Thyroid gland (tissue), 4 donors: ENCODE data around the gene TBC1D22A. TPM values are rescaled to one million over a fixed set of nuclear protein-coding genes. Genes with fewer than 3 reads are reported as not detected.

Experiments used
- DNase-seq, 2 donors: peaks; one replicate each; pipeline ENCODE4 v3.0.0-alpha.2; 2019
- H3K27ac ChIP-seq, 3 donors: fragments of 200-600 bp; sonication (generic); 1 replicate in 2 of 3; 2 replicates in 1 of 3; pipeline ENCODE4 v1.5.1; 2016 to 2019; ENCODE audit warnings: mild to moderate bottlenecking in 1 of 3, moderate library complexity in 1 of 3
- H3K27me3 ChIP-seq: fragments of 200-600 bp; sonication (generic); one replicate; pipeline ENCODE4 v1.5.1; 2019
- H3K36me3 ChIP-seq, 2 donors: fragments of 200-600 bp; sonication (generic); one replicate each; pipeline ENCODE4 v1.5.1; 2016 to 2019
- H3K4me1 ChIP-seq, 2 donors: fragments of 200-600 bp; sonication (generic); one replicate each; pipeline ENCODE4 v1.5.1; 2017 to 2019
- H3K4me3 ChIP-seq, 3 donors: fragments of 200-600 bp; sonication (generic); replicated peaks in 1 of 3; 1 replicate in 2 of 3; 2 replicates in 1 of 3; pipeline ENCODE4 v1.5.1; 2016; ENCODE audit warnings: mild to moderate bottlenecking in 1 of 3
- H3K9me3 ChIP-seq: fragments of 200-600 bp; sonication (generic); one replicate; pipeline ENCODE4 v1.5.1; 2017
- CTCF ChIP-seq, 6 experiments: fragments of 200-600 bp in 3 of 6; fragments of 450-650 bp in 3 of 6; sonication (generic) in 3 of 6; IDR thresholded peaks; one replicate each; pipeline ENCODE4 v1.5.1; 2016 to 2019; ENCODE audit warnings: antibody characterized with exemption in 6 of 6, mild to moderate bottlenecking in 2 of 6, inconsistent platforms in 1 of 6, moderate library complexity in 1 of 6
- POLR2A ChIP-seq, 2 donors: fragments of 450-650 bp; IDR thresholded peaks; one replicate each; pipeline ENCODE4 v1.6.1; 2017; ENCODE audit warnings: antibody characterized with exemption in 2 of 2, mild to moderate bottlenecking in 2 of 2, moderate library complexity in 1 of 2
- WGBS, 2 donors: methylation state at CpG; one replicate each; pipeline ENCODE4 v1.1.5; 2017; 5-methylcytosine and 5-hydroxymethylcytosine counted together
- intact Hi-C: fragments of 100-400 bp; cut with DNase I; formaldehyde crosslinking; loops from one replicate; pipeline ENCODE4 v1.15.1; 2023
- total RNA-seq, 4 donors: library from RNA; depleted of rRNA; stranded (reverse); fragments of >200 nt; gene quantifications; one replicate each; pipeline ENCODE4 v1.2.3, GENCODE V29; 2016

The TBC1D22A gene
- total RNA-seq, 4 donors from 2014 or later, result 26.7 to 34.6 (median 33.2) TPM

- no peaks in the 10 kb centered on the region for H3K4me1 ChIP-seq
- no peaks in the 10 kb centered on the region for H3K36me3 ChIP-seq
- H3K27ac ChIP-seq, result no peak overlapping the region
- TF ChIP-seq CTCF (IDR thresholded peaks at IDR 0.05), result no peak
- TF ChIP-seq POLR2A (IDR thresholded peaks at IDR 0.05), result no peak
- WGBS, 2 donors, result 87 to 90% methylated on average over 5 to 7 of the region's 14 CpGs
- intact Hi-C loops, result no loop called here
- no peaks in the 10 kb centered on the region for H3K27me3 ChIP-seq
- no peaks in the 10 kb centered on the region for H3K9me3 ChIP-seq
- DNase-seq, result no peak
- H3K4me3 ChIP-seq, result no peak overlapping the region
Measured at GRCh38 chr22:47174671-47175112, 412.2 kb downstream of the TBC1D22A start.

- intact Hi-C loops, result no loop called here
- WGBS, 2 donors, result 82 to 83% methylated on average over 24 to 36 of the region's 38 CpGs
- DNase-seq, result peak in 1 of 2 donors; percentile 2
- Histone ChIP-seq H3K9me3 (no peaks in the 10 kb centered on the region), H3K4me3 (no peak overlapping the region), H3K27me3 (no peaks in the 10 kb centered on the region), H3K27ac (no peak overlapping the region), H3K36me3 (no peaks in the 10 kb centered on the region), H3K4me1 (peaks cover 0 to 3% of the 10 kb centered on the region in 2 donors)
- TF ChIP-seq POLR2A (IDR thresholded peaks at IDR 0.05) (no peak), CTCF (IDR thresholded peaks at IDR 0.05) (no peak)
Measured at GRCh38 chr22:47175151-47176025, 412.9 kb downstream of the TBC1D22A start.

GRCh38 chr22:47176026-47176389 is 413.6 kb downstream of the TBC1D22A start:
- no peaks in the 10 kb centered on the region for H3K9me3 ChIP-seq
- H3K36me3 ChIP-seq, result no peaks in the 10 kb centered on the region
- H3K4me3 ChIP-seq, result no peak overlapping the region
- peaks cover 1 to 9% of the 10 kb centered on the region in 2 donors for H3K4me1 ChIP-seq
- no peaks in the 10 kb centered on the region for H3K27me3 ChIP-seq
- intact Hi-C loops, result no loop called here
- TF ChIP-seq CTCF (IDR thresholded peaks at IDR 0.05) (no peak), POLR2A (IDR thresholded peaks at IDR 0.05) (no peak)
- 60 to 100% methylated on average over 2 to 4 of the region's 9 CpGs for WGBS, 2 donors
- no peak for DNase-seq
- H3K27ac ChIP-seq, result no peak overlapping the region

- Histone ChIP-seq H3K9me3 (no peaks in the 10 kb centered on the region), H3K4me1 (peaks cover 9 to 10% of the 10 kb centered on the region in 2 donors), H3K27ac (no peak overlapping the region), H3K27me3 (no peaks in the 10 kb centered on the region), H3K4me3 (no peak overlapping the region), H3K36me3 (no peaks in the 10 kb centered on the region)
- DNase-seq, result no peak
- TF ChIP-seq CTCF (IDR thresholded peaks at IDR 0.05) (no peak), POLR2A (IDR thresholded peaks at IDR 0.05) (no peak)
- 86 to 92% methylated on average over 18 to 19 of the region's 24 CpGs for WGBS, 2 donors
- intact Hi-C loops, result no loop called here
Measured at GRCh38 chr22:47176573-47177333, 414.3 kb downstream of the TBC1D22A start.
